ENCODE data around the gene TBC1D8. TPM values are rescaled to one million over a fixed set of nuclear protein-coding genes. Genes with fewer than 3 reads are reported as not detected.
"Not testable (repeated sequence)": the region's sequence is repeated elsewhere in the genome, so short reads cannot be mapped to it uniquely, and the experiment has no call there.

The TBC1D8 gene
- total RNA-seq, 1 experiment from 2014 or later, result 5.1 TPM

DNA sequence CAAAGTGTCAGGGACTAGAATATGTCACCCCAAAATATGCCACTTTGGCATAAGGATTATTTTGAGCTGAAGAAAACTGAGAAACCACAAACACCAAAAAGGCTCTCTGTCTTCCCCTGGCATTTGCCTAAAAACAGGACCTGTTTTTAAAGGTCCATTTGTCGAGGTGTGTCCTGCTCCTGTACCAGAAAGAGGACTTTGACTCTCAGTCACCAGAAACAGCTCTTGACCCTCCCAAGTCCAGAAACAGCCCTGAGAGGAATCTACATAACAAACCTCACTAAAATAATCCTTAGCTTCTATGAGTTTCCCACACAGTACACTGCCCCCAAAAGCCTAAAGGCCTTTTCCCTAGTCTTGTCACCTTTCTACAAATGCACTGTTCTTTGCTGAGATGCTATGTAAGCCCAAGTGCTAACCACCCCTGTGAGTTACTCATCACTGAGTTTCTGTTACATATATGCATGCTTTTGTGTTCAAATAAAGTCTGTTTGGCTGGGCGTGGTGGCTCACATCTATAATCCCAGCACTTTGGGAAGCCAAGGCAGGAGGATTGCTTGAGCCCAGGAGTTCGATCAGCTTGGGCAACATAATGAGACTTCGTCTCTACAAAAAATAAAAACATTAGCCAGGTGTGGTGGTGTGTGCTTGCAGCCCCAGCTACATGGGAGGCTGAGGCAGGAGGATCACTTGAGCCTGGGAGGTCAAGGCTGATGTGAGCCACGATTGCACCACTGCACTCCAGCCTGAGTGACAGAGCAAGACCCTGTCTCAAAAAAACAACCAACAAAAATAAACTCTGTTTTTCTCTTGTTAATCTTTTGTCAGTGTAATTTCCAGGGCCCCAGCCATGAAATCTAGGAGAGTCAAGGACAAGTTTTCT, 93.9 kb downstream of the TBC1D8 start:
- Histone ChIP-seq H3K4me3 (ENCODE audit: low read depth, low read length, poor library complexity, severe bottlenecking) (no peak overlapping the region), H3K9me3 (ENCODE audit: low read depth, low read length, poor library complexity, severe bottlenecking) (no peaks in the 10 kb centered on the region), H3K4me1 (ENCODE audit: insufficient read depth, low read length, poor library complexity, severe bottlenecking) (no peaks in the 10 kb centered on the region), H3K36me3 (ENCODE audit: insufficient read depth, low read length, poor library complexity, severe bottlenecking) (no peaks in the 10 kb centered on the region), H3K27ac (ENCODE audit: low read depth, low read length, poor library complexity, severe bottlenecking) (no peak overlapping the region), H3K27me3 (replicated peaks; ENCODE audit: insufficient read depth, low read depth, low read length, poor library complexity) (no peaks in the 10 kb centered on the region)
- BruUV-seq (replicated peaks), result no TSS peak
- TF ChIP-seq EZH2 (IDR thresholded peaks at IDR 0.05; ENCODE audit: borderline replicate concordance, low read depth, low read length, poor library complexity, severe bottlenecking) (no peak), CTCF (conservative IDR thresholded peaks at IDR 0.05; ENCODE audit: low read depth, low read length) (no peak)
- intact Hi-C loops (cut with micrococcal nuclease; ENCODE audit: unreplicated experiment), result no loop called here
- no peak for DNase-seq (ENCODE audit: low spot score)
- CTCF ChIA-PET, result no interaction called here
- POLR2A ChIA-PET (ENCODE audit: low non-redundant PET), result no interaction called here

DNA sequence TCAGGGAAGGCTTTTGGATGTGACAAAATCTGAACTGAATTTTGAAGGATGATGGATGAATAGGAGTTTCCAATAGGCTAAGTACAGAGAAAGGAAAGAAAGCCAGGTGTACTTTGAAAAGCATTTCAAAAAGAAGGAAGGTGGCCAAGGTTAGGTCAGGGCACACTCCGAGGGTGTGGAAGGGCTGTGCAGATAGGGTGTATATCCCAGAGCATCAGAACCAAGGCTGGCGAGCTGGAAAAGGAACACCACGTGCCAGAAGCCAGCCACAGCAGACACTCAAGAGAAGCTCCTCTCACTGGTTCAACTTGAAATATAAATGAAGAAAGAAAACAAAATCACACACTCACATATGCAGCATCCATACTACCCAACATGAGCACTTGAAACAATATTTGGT, 98.1 kb downstream of the TBC1D8 start:
- Histone ChIP-seq H3K4me3 (ENCODE audit: low read depth, low read length, poor library complexity, severe bottlenecking) (no peak overlapping the region), H3K27me3 (replicated peaks; ENCODE audit: insufficient read depth, low read depth, low read length, poor library complexity) (no peaks in the 10 kb centered on the region), H3K9me3 (ENCODE audit: low read depth, low read length, poor library complexity, severe bottlenecking) (no peaks in the 10 kb centered on the region), H3K27ac (ENCODE audit: low read depth, low read length, poor library complexity, severe bottlenecking) (no peak overlapping the region), H3K4me1 (ENCODE audit: insufficient read depth, low read length, poor library complexity, severe bottlenecking) (no peaks in the 10 kb centered on the region), H3K36me3 (ENCODE audit: insufficient read depth, low read length, poor library complexity, severe bottlenecking) (no peaks in the 10 kb centered on the region)
- intact Hi-C loops (cut with micrococcal nuclease; ENCODE audit: unreplicated experiment), result no loop called here
- ChIA-PET POLR2A (ENCODE audit: low non-redundant PET) (no interaction called here), CTCF (no interaction called here)
- no peak for DNase-seq (ENCODE audit: low spot score)
- TF ChIP-seq EZH2 (IDR thresholded peaks at IDR 0.05; ENCODE audit: borderline replicate concordance, low read depth, low read length, poor library complexity, severe bottlenecking) (no peak), CTCF (conservative IDR thresholded peaks at IDR 0.05; ENCODE audit: low read depth, low read length) (no peak)
- BruUV-seq (replicated peaks), result no TSS peak

GRCh38 chr2:101052147-101052546, 99.0 kb downstream of the TBC1D8 start:
- Histone ChIP-seq H3K9me3 (ENCODE audit: low read depth, low read length, poor library complexity, severe bottlenecking) (no peaks in the 10 kb centered on the region), H3K36me3 (ENCODE audit: insufficient read depth, low read length, poor library complexity, severe bottlenecking) (no peaks in the 10 kb centered on the region), H3K4me3 (ENCODE audit: low read depth, low read length, poor library complexity, severe bottlenecking) (no peak overlapping the region), H3K27me3 (replicated peaks; ENCODE audit: insufficient read depth, low read depth, low read length, poor library complexity) (no peaks in the 10 kb centered on the region), H3K4me1 (ENCODE audit: insufficient read depth, low read length, poor library complexity, severe bottlenecking) (no peaks in the 10 kb centered on the region), H3K27ac (ENCODE audit: low read depth, low read length, poor library complexity, severe bottlenecking) (no peak overlapping the region)
- POLR2A ChIA-PET (ENCODE audit: low non-redundant PET), result no interaction called here
- no peak for DNase-seq (ENCODE audit: low spot score)
- CTCF ChIA-PET, result no interaction called here
- no TSS peak for BruUV-seq (replicated peaks)
- TF ChIP-seq CTCF (conservative IDR thresholded peaks at IDR 0.05; ENCODE audit: low read depth, low read length), result no peak
- intact Hi-C loops (cut with micrococcal nuclease; ENCODE audit: unreplicated experiment), result no loop called here

DNA sequence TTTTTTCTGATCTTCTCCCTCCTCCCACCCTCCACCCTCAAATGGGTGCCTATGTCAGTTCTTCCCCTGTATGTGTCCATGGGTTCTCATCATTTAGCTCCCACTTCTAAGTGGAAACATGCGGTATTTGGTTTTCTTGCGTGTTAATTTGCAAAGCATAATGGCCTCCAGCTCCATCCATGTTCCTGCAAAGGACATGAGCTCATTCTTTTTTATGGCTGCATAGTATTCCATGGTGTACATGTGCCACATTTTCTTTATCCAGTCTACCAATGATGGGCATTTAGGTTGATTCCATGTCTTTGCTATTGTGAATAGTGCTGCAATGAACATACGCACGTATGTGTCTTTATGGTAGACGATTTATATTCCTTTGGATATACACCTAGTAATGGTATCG, 100.3 kb downstream of the TBC1D8 start:
- POLR2A ChIA-PET (ENCODE audit: low non-redundant PET); H3K4me1 ChIP-seq (ENCODE audit: insufficient read depth, low read length, poor library complexity, severe bottlenecking); H3K36me3 ChIP-seq (ENCODE audit: insufficient read depth, low read length, poor library complexity, severe bottlenecking); H3K27ac ChIP-seq (ENCODE audit: low read depth, low read length, poor library complexity, severe bottlenecking); H3K4me3 ChIP-seq (ENCODE audit: low read depth, low read length, poor library complexity, severe bottlenecking); CTCF ChIA-PET; H3K27me3 ChIP-seq (replicated peaks; ENCODE audit: insufficient read depth, low read depth, low read length, poor library complexity); H3K9me3 ChIP-seq (ENCODE audit: low read depth, low read length, poor library complexity, severe bottlenecking); intact Hi-C loops (cut with micrococcal nuclease; ENCODE audit: unreplicated experiment); DNase-seq (ENCODE audit: low spot score); BruUV-seq (replicated peaks): not testable (repeated sequence)

Data from A673 (cell line).